Activated T-cell treated with anti-CD3 and anti-CD28 coated beads, Interleukin-2, amount 50 U/mL, for 4 hours (primary cell): ENCODE measurements around the gene PPIE. TPM values are rescaled to one million over a fixed set of nuclear protein-coding genes. Genes with fewer than 3 reads are reported as not detected.

Source experiments
- total RNA-seq, 3 donors: library from RNA; stranded (reverse); gene quantifications; one replicate each; pipeline ENCODE4 v1.2.1, GENCODE V29; 2021

PPIE gene
- total RNA-seq, 3 donors from 2014 or later, result 54.0 to 65.4 (median 63.2) TPM

Other genes starting within 250 kb of the PPIE start
- under 1 TPM in 2 of 3 donors, not detected in 1; 0.21 to 0.27 TPM for gene BMP8A, start 247.2 kb upstream of the PPIE start, total RNA-seq
- gene PABPC4, start 162.1 kb upstream of the PPIE start, total RNA-seq, result 100 to 1,000 TPM; 544 to 556 (median 548) TPM
- under 1 TPM; 0.05 to 0.11 (median 0.08) TPM for gene HEYL, start 99.2 kb upstream of the PPIE start, total RNA-seq
- not detected for gene NT5C1A, start 66.8 kb upstream of the PPIE start, total RNA-seq
- under 1 TPM; 0.05 to 0.38 (median 0.33) TPM for gene HPCAL4, start 47.4 kb upstream of the PPIE start, total RNA-seq
- 1 to 10 TPM; 1.7 to 3.9 (median 2.2) TPM for gene OXCT2, start 32.5 kb downstream of the PPIE start, total RNA-seq
- gene BMP8B, start 50.0 kb downstream of the PPIE start, total RNA-seq, result under 1 TPM; 0.23 to 0.30 (median 0.24) TPM
- gene TRIT1, start 144.6 kb downstream of the PPIE start, total RNA-seq, result 10 to 100 TPM; 28.6 to 30.8 (median 30.6) TPM
- gene MYCL, start 163.0 kb downstream of the PPIE start, total RNA-seq, result under 1 TPM; 0.08 to 0.38 (median 0.18) TPM
- 10 to 100 TPM; 31.0 to 35.6 (median 31.8) TPM for gene MFSD2A, start 216.3 kb downstream of the PPIE start, total RNA-seq